ENCODE data around the gene CFAP74.
A peak's percentile ranks its signal among the peaks of the same experiment; 100 is the strongest.

Gene CFAP74

DNA sequence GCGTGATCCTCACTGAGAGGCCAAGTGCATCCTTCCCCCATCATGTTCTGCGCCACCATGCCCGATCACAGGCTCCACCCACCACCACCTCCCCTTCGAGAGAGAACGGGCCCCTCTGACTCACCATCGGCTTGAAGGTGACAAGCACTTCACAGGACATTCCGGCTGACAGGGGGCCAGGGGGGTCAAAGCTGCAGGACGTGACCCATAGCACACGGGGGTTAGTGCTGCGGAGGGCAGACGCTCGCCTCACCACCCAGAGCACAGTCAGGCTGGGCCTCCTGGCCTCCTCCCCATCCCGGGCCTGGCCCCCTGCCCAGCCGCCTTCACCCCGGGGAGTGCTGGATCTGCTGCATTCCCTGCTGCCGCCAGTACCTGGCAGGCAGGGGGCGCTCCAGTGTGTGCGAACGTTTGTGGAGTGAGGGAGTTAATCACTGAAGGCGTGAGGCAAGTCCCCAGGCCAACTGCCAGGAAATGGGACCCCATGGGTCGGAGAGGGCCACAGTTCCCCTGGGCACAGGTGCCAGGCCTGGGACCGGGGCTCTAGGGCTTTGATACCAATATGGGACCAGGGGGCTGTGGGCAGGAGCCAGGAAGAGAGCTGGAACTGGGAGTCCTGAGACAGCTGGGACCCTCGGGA lies 43.6 kb downstream of the CFAP74 start:
- POLR2A ChIA-PET: no interaction called here
- peak; percentile 84 for DNase-seq (ENCODE audit: extremely low spot score)
- TF ChIP-seq CTCF (IDR thresholded peaks at IDR 0.05; ENCODE audit: control extremely low read depth, extremely low read depth, low read depth, missing control alignments): peak; percentile 79
- CTCF ChIA-PET: interaction anchor here (0.8 to 3.2 kb wide), 7 partner anchors 9 to 87 kb away, joined by 3 to 12 read pairs (median 6); no protein-coding TSS in a partner anchor

GRCh38 chr1:1959459-1959839 lies 44.1 kb downstream of the CFAP74 start:
- ChIA-PET CTCF (interaction anchor here (1.2 to 3.2 kb wide), 4 partner anchors 12 to 85 kb away, joined by 3 to 12 read pairs (median 8); no protein-coding TSS in a partner anchor), POLR2A (no interaction called here)
- TF ChIP-seq CTCF (IDR thresholded peaks at IDR 0.05; ENCODE audit: control extremely low read depth, extremely low read depth, low read depth, missing control alignments): no peak
- no peak for DNase-seq (ENCODE audit: extremely low spot score)

GRCh38 chr1:1958071-1958541 lies 45.5 kb downstream of the CFAP74 start:
- ChIA-PET POLR2A (no interaction called here), CTCF (interaction anchor here (3.2 kb wide), 1 partner anchor 14 kb away, joined by 11 read pairs; no protein-coding TSS in a partner anchor)
- no peak for TF ChIP-seq CTCF (IDR thresholded peaks at IDR 0.05; ENCODE audit: control extremely low read depth, extremely low read depth, low read depth, missing control alignments)
- no peak for DNase-seq (ENCODE audit: extremely low spot score)

- no peak for DNase-seq (ENCODE audit: extremely low spot score)
- POLR2A ChIA-PET: no interaction called here
- CTCF ChIA-PET: interaction anchor here (3.2 kb wide), 1 partner anchor 13 kb away, joined by 11 read pairs; no protein-coding TSS in a partner anchor
- no peak for TF ChIP-seq CTCF (IDR thresholded peaks at IDR 0.05; ENCODE audit: control extremely low read depth, extremely low read depth, low read depth, missing control alignments)
These were observed 46.0 kb downstream of the CFAP74 start for GRCh38 chr1:1957533-1957961.

GRCh38 chr1:1956586-1957532 lies 46.7 kb downstream of the CFAP74 start:
- ChIA-PET POLR2A (no interaction called here), CTCF (interaction anchor here (1.5 kb wide), 1 partner anchor 13 kb away, joined by 6 read pairs; no protein-coding TSS in a partner anchor)
- no peak for TF ChIP-seq CTCF (IDR thresholded peaks at IDR 0.05; ENCODE audit: control extremely low read depth, extremely low read depth, low read depth, missing control alignments)
- DNase-seq (ENCODE audit: extremely low spot score): no peak

- no peak for DNase-seq (ENCODE audit: extremely low spot score)
- ChIA-PET CTCF (interaction anchor here (1.5 kb wide), 1 partner anchor 12 kb away, joined by 6 read pairs; no protein-coding TSS in a partner anchor), POLR2A (no interaction called here)
- TF ChIP-seq CTCF (IDR thresholded peaks at IDR 0.05; ENCODE audit: control extremely low read depth, extremely low read depth, low read depth, missing control alignments): no peak
These were observed 47.5 kb downstream of the CFAP74 start for GRCh38 chr1:1956101-1956500.
